Measurements from ENCODE around the gene KLF17.

The KLF17 gene

GRCh38 chr1:44157903-44158302 is 39.3 kb downstream of the KLF17 start:
- Histone ChIP-seq H3K9ac (ENCODE audit: low read depth, low read length) (no peak overlapping the region), H3K36me3 (ENCODE audit: insufficient read depth, low read length) (no peaks in the 10 kb centered on the region), H3K9me3 (ENCODE audit: insufficient read depth, low read depth, low read length) (peaks cover 4% of the 10 kb centered on the region), H3K27ac (ENCODE audit: low read depth, low read length) (no peak overlapping the region), H3K4me3 (ENCODE audit: low read length) (no peak overlapping the region), H3K27me3 (ENCODE audit: insufficient read depth, low read length) (no peaks in the 10 kb centered on the region), H3K4me1 (ENCODE audit: insufficient read depth, low read length) (peaks cover 15% of the 10 kb centered on the region)
- 91% methylated on average over 1 of the region's 1 CpG for WGBS

- no peak overlapping the region for H3K4me3 ChIP-seq (ENCODE audit: low read length)
- no peak overlapping the region for H3K9ac ChIP-seq (ENCODE audit: low read depth, low read length)
- H3K27me3 ChIP-seq (ENCODE audit: insufficient read depth, low read length) = no peaks in the 10 kb centered on the region
- no peaks in the 10 kb centered on the region for H3K36me3 ChIP-seq (ENCODE audit: insufficient read depth, low read length)
- H3K4me1 ChIP-seq (ENCODE audit: insufficient read depth, low read length) = peaks cover 12% of the 10 kb centered on the region
- H3K9me3 ChIP-seq (ENCODE audit: insufficient read depth, low read depth, low read length) = peaks cover 4% of the 10 kb centered on the region
- no peak overlapping the region for H3K27ac ChIP-seq (ENCODE audit: low read depth, low read length)
Observed at GRCh38 chr1:44158871-44159270, 40.2 kb downstream of the KLF17 start.

GRCh38 chr1:44161546-44161945 is 42.9 kb downstream of the KLF17 start:
- Histone ChIP-seq H3K9me3 (ENCODE audit: insufficient read depth, low read depth, low read length) (peaks cover 4% of the 10 kb centered on the region), H3K27ac (ENCODE audit: low read depth, low read length) (no peak overlapping the region), H3K4me3 (ENCODE audit: low read length) (no peak overlapping the region), H3K36me3 (ENCODE audit: insufficient read depth, low read length) (no peaks in the 10 kb centered on the region), H3K27me3 (ENCODE audit: insufficient read depth, low read length) (no peaks in the 10 kb centered on the region), H3K9ac (ENCODE audit: low read depth, low read length) (no peak overlapping the region), H3K4me1 (ENCODE audit: insufficient read depth, low read length) (no peaks in the 10 kb centered on the region)

GRCh38 chr1:44168520-44169098 is 50.0 kb downstream of the KLF17 start:
- no peak overlapping the region for H3K9ac ChIP-seq (ENCODE audit: low read depth, low read length)
- no peaks in the 10 kb centered on the region for H3K27me3 ChIP-seq (ENCODE audit: insufficient read depth, low read length)
- H3K4me3 ChIP-seq (ENCODE audit: low read length) = no peak overlapping the region
- no peaks in the 10 kb centered on the region for H3K4me1 ChIP-seq (ENCODE audit: insufficient read depth, low read length)
- H3K27ac ChIP-seq (ENCODE audit: low read depth, low read length) = no peak overlapping the region
- 90% methylated on average over 5 of the region's 5 CpGs for WGBS
- H3K9me3 ChIP-seq (ENCODE audit: insufficient read depth, low read depth, low read length) = peaks cover 4% of the 10 kb centered on the region; the same call in 1 of the 2 replicates
- no peaks in the 10 kb centered on the region for H3K36me3 ChIP-seq (ENCODE audit: insufficient read depth, low read length)

- no peaks in the 10 kb centered on the region for H3K36me3 ChIP-seq (ENCODE audit: insufficient read depth, low read length)
- H3K4me3 ChIP-seq (ENCODE audit: low read length) = no peak overlapping the region
- no peak overlapping the region for H3K27ac ChIP-seq (ENCODE audit: low read depth, low read length)
- H3K9ac ChIP-seq (ENCODE audit: low read depth, low read length) = no peak overlapping the region
- WGBS = 95% methylated on average over 3 of the region's 3 CpGs
- peaks cover 19% of the 10 kb centered on the region for H3K9me3 ChIP-seq (ENCODE audit: insufficient read depth, low read depth, low read length)
- H3K27me3 ChIP-seq (ENCODE audit: insufficient read depth, low read length) = no peaks in the 10 kb centered on the region
- no peaks in the 10 kb centered on the region for H3K4me1 ChIP-seq (ENCODE audit: insufficient read depth, low read length)
Observed at GRCh38 chr1:44170281-44170823, 51.7 kb downstream of the KLF17 start.

- H3K9ac ChIP-seq (ENCODE audit: low read depth, low read length) = no peak overlapping the region
- H3K27me3 ChIP-seq (ENCODE audit: insufficient read depth, low read length) = no peaks in the 10 kb centered on the region
- H3K36me3 ChIP-seq (ENCODE audit: insufficient read depth, low read length) = no peaks in the 10 kb centered on the region
- H3K9me3 ChIP-seq (ENCODE audit: insufficient read depth, low read depth, low read length) = peaks cover 52% of the 10 kb centered on the region
- H3K27ac ChIP-seq (ENCODE audit: low read depth, low read length) = no peak overlapping the region
- no peaks in the 10 kb centered on the region for H3K4me1 ChIP-seq (ENCODE audit: insufficient read depth, low read length)
- H3K4me3 ChIP-seq (ENCODE audit: low read length) = no peak overlapping the region
- WGBS = 95% methylated on average over 1 of the region's 1 CpG
Observed at GRCh38 chr1:44174630-44175029, 56.0 kb downstream of the KLF17 start.

Measured in HUES64 (cell line).